HCT116 (cell line): ENCODE measurements around the gene IL36B. TPM values are rescaled to one million over a fixed set of nuclear protein-coding genes. Genes with fewer than 3 reads are reported as not detected.

Experiments used
- ATAC-seq: fragments of 200-7000 bp; cut with Tn5 transposase; 2 replicates; pipeline ENCODE4 v1.9.1; 2020; ENCODE audit warnings: mild to moderate bottlenecking, moderate library complexity
- BruUV-seq: library from RNA; stranded (reverse); fragments of 400-500 nt; replicated peaks from 2 replicates; lab custom pipeline; 2021; lab: Mats Ljungman, UMichigan
- CTCF ChIA-PET: fragments of 300-600 bp; sonication (Branson Sonifier 250); formaldehyde crosslinking; loops from one replicate; lab custom pipeline; 2021; ENCODE audit warnings: antibody characterized with exemption; lab: Charles Lee
- POLR2A ChIA-PET: fragments of 300-600, 350-600 bp; sonication (Branson Sonifier 250); formaldehyde crosslinking; loops from one replicate; lab custom pipeline; 2021; ENCODE audit warnings: antibody characterized with exemption; lab: Charles Lee
- RAD21 ChIA-PET, 2 experiments: fragments of 300-600 bp; sonication (Branson Sonifier 250); formaldehyde crosslinking; loops; one replicate each; lab custom pipeline; 2023; ENCODE audit warnings: low total read pairs in 2 of 2; ENCODE audit not compliant: uncharacterized antibody in 2 of 2, unreplicated experiment in 2 of 2, low non-redundant PET in 1 of 2; lab: Charles Lee
- DNase-seq: peaks from one replicate; pipeline ENCODE4 v3.0.0-alpha.2; 2010; ENCODE audit warnings: low read depth, low spot score
- H2AFZ ChIP-seq: fragments of 200-600 bp; shearing (Covaris generic), sonication (generic); 2 replicates; pipeline ENCODE4 v1.6.1; 2017; ENCODE audit warnings: low read depth, mixed run types, mixed read lengths, antibody characterized with exemption, low read length; ENCODE audit not compliant: poor library complexity, severe bottlenecking
- H3K27ac ChIP-seq: 2 replicates; pipeline ENCODE4 v1.5.1; 2012; ENCODE audit warnings: low read depth, low read length
- H3K27me3 ChIP-seq: fragments of 200-600 bp; sonication (generic); 2 replicates; pipeline ENCODE4 v1.6.1; 2016; ENCODE audit warnings: mixed run types, low read length, mixed read lengths; ENCODE audit not compliant: insufficient read depth
- H3K36me3 ChIP-seq, 2 experiments: fragments of 200-500 bp in 1 of 2; fragments of 200-600 bp in 1 of 2; sonication (Bioruptor generic) in 1 of 2; sonication (generic) in 1 of 2; 2 replicates each; pipeline versions ENCODE4 v1.5.1 to v1.6.1; 2014 to 2016; ENCODE audit warnings: low read length in 2 of 2, inconsistent platforms in 1 of 2, mixed read lengths in 1 of 2, mixed run types in 1 of 2; ENCODE audit not compliant: insufficient read depth in 2 of 2, control insufficient read depth in 1 of 2
- H3K4me1 ChIP-seq, 2 experiments: fragments of 200-600 bp in 1 of 2; sonication (generic) in 1 of 2; 2 replicates each; pipeline versions ENCODE4 v1.5.1 to v1.6.1; 2012 to 2017; ENCODE audit warnings: low read length in 2 of 2, inconsistent platforms in 1 of 2, mild to moderate bottlenecking in 1 of 2, mixed read lengths in 1 of 2, mixed run types in 1 of 2, moderate library complexity in 1 of 2; ENCODE audit not compliant: insufficient read depth in 2 of 2, control insufficient read depth in 1 of 2
- H3K4me2 ChIP-seq: fragments of 200-600 bp; sonication (generic); 2 replicates; pipeline ENCODE4 v1.6.1; 2017; ENCODE audit warnings: mixed run types, low read length, mixed read lengths
- H3K4me3 ChIP-seq, 2 experiments: fragments of 200-600 bp in 1 of 2; sonication (generic) in 1 of 2; replicated peaks in 1 of 2; 2 replicates each; pipeline ENCODE4 v1.5.1; 2011 to 2016; ENCODE audit warnings: low read length in 2 of 2, control low read depth in 1 of 2, low read depth in 1 of 2, mild to moderate bottlenecking in 1 of 2, mixed read lengths in 1 of 2, mixed run types in 1 of 2
- H3K79me2 ChIP-seq: fragments of 200-600 bp; sonication (generic); 2 replicates; pipeline ENCODE4 v1.6.1; 2017; ENCODE audit warnings: mild to moderate bottlenecking, mixed run types, low read length, moderate library complexity, mixed read lengths; ENCODE audit not compliant: insufficient read depth
- H3K9ac ChIP-seq: fragments of 200-600 bp; sonication (generic); 2 replicates; pipeline ENCODE4 v1.6.1; 2016; ENCODE audit warnings: low read length, mixed read lengths
- H3K9me2 ChIP-seq: fragments of 200-600 bp; sonication (generic), shearing (Covaris generic); 2 replicates; pipeline ENCODE4 v1.6.1; 2017; ENCODE audit warnings: mixed run types, mild to moderate bottlenecking, moderate library complexity; ENCODE audit not compliant: insufficient read depth
- H3K9me3 ChIP-seq, 2 experiments: fragments of 200-500 bp in 1 of 2; fragments of 200-600 bp in 1 of 2; sonication (Bioruptor generic) in 1 of 2; sonication (generic) in 1 of 2; 2 replicates each; pipeline ENCODE4 v1.6.1; 2014 to 2017; ENCODE audit warnings: low read length in 2 of 2, mixed read lengths in 2 of 2, inconsistent platforms in 1 of 2, low read depth in 1 of 2, mild to moderate bottlenecking in 1 of 2, mixed run types in 1 of 2, moderate library complexity in 1 of 2; ENCODE audit not compliant: control insufficient read depth in 1 of 2, insufficient read depth in 1 of 2
- H4K20me1 ChIP-seq: fragments of 200-600 bp; sonication (generic), shearing (Covaris generic); 2 replicates; pipeline ENCODE4 v1.6.1; 2017; ENCODE audit warnings: mixed run types, mild to moderate bottlenecking, moderate library complexity; ENCODE audit not compliant: insufficient read depth
- CBX3 ChIP-seq: IDR thresholded peaks from 2 replicates; pipeline ENCODE4 v1.6.1; 2012; ENCODE audit warnings: low read depth
- CTCF ChIP-seq, 3 experiments: fragments of 200-600 bp in 1 of 3; sonication (generic) in 1 of 3; IDR thresholded peaks in 2 of 3; conservative IDR thresholded peaks in 1 of 3; 2 replicates each; pipeline ENCODE4 v1.5.1; 2012 to 2017; ENCODE audit warnings: low read depth in 2 of 3, low read length in 2 of 3, antibody characterized with exemption in 1 of 3, borderline replicate concordance in 1 of 3, control low read depth in 1 of 3, mild to moderate bottlenecking in 1 of 3, mixed read lengths in 1 of 3, mixed run types in 1 of 3, moderate library complexity in 1 of 3; ENCODE audit not compliant: insufficient read depth in 1 of 3
- EGR1 ChIP-seq: IDR thresholded peaks from 2 replicates; pipeline ENCODE4 v1.6.1; 2012; ENCODE audit warnings: low read depth
- EZH2phosphoT487 ChIP-seq: fragments of 200-600 bp; IDR thresholded peaks from 2 replicates; pipeline ENCODE4 v1.6.1; 2018; ENCODE audit warnings: antibody characterized with exemption, borderline replicate concordance
- FOSL1 ChIP-seq: IDR thresholded peaks from 2 replicates; pipeline ENCODE4 v1.6.1; 2012; ENCODE audit warnings: low read depth
- JUND ChIP-seq: IDR thresholded peaks from 2 replicates; pipeline ENCODE4 v1.6.1; 2012
- MAX ChIP-seq: IDR thresholded peaks from 2 replicates; pipeline ENCODE4 v1.6.1; 2012
- POLR2A ChIP-seq: IDR thresholded peaks from 2 replicates; pipeline ENCODE4 v1.7.0; 2011; ENCODE audit warnings: borderline replicate concordance; ENCODE audit not compliant: insufficient read depth, insufficient read length; ENCODE audit errors: extremely low read depth
- POLR2AphosphoS5 ChIP-seq: IDR thresholded peaks from 2 replicates; pipeline ENCODE4 v1.6.1; 2011; ENCODE audit warnings: mild to moderate bottlenecking, low read depth, low read length, moderate library complexity
- RAD21 ChIP-seq: IDR thresholded peaks from 2 replicates; pipeline ENCODE4 v1.6.1; 2012; ENCODE audit warnings: low read depth, mild to moderate bottlenecking
- REST ChIP-seq: IDR thresholded peaks from 2 replicates; pipeline ENCODE4 v1.6.1; 2012; ENCODE audit warnings: low read depth
- SIN3A ChIP-seq: IDR thresholded peaks from 2 replicates; pipeline ENCODE4 v1.6.1; 2012; ENCODE audit warnings: low read depth
- TCF7L2 ChIP-seq: IDR thresholded peaks from 2 replicates; pipeline ENCODE4 v1.7.0; 2011; ENCODE audit warnings: borderline replicate concordance, inconsistent platforms; ENCODE audit not compliant: insufficient read depth, insufficient read length; ENCODE audit errors: extremely low read depth
- YY1 ChIP-seq: IDR thresholded peaks from 2 replicates; pipeline ENCODE4 v1.6.1; 2011; ENCODE audit warnings: low read length, low read depth, moderate library complexity, mild to moderate bottlenecking; ENCODE audit not compliant: insufficient replicate concordance; ENCODE audit errors: extremely low read depth
- ZFX ChIP-seq: fragments of 450-650 bp; IDR thresholded peaks from 2 replicates; pipeline ENCODE4 v1.6.1; 2017
- ZNF274 ChIP-seq: fragments of 200-500 bp; sonication (Bioruptor generic); IDR thresholded peaks from 2 replicates; pipeline ENCODE4 v1.6.1; 2014; ENCODE audit warnings: mild to moderate bottlenecking, low read depth, low read length, inconsistent platforms
- intact Hi-C: fragments of 100-400 bp; cut with micrococcal nuclease; formaldehyde crosslinking; loops from 2 replicates; pipeline ENCODE4 v1.10.0; 2022
- total RNA-seq: library from RNA; stranded (reverse); gene quantifications from one replicate; pipeline ENCODE4 v1.2.1, GENCODE V29; 2021; ENCODE audit not compliant: unreplicated experiment

Gene IL36B
- total RNA-seq, 1 experiment from 2014 or later = not detected

GRCh38 chr2:113075600-113075999 lies 22.9 kb upstream of the IL36B start:
- H4K20me1 ChIP-seq = no peaks in the 10 kb centered on the region
- no peak overlapping the region for H2AFZ ChIP-seq
- no peak overlapping the region for H3K4me2 ChIP-seq
- H3K36me3 ChIP-seq = no peaks in the 10 kb centered on the region
- CTCF ChIA-PET = interaction anchor here (1.0 to 1.1 kb wide), 2 partner anchors 63 to 123 kb away, joined by 3 read pairs; no protein-coding TSS in a partner anchor
- intact Hi-C loops = no loop called here
- no peaks in the 10 kb centered on the region for H3K27me3 ChIP-seq
- RAD21 ChIA-PET = no interaction called here
- DNase-seq (no peak), ATAC-seq (no peak)
- TF ChIP-seq REST = no peak
- no peak for TF ChIP-seq ZFX
- TF ChIP-seq SIN3A = no peak
- no peak for TF ChIP-seq ZNF274
- TF ChIP-seq YY1 = no peak
- TF ChIP-seq EZH2phosphoT487 = no peak
- no peak for TF ChIP-seq EGR1
- no peak for TF ChIP-seq POLR2AphosphoS5
- no peak for TF ChIP-seq CBX3
- TF ChIP-seq FOSL1 = no peak
- TF ChIP-seq TCF7L2 = no peak
- no peak for TF ChIP-seq CTCF (IDR thresholded peaks at IDR 0.05 in 2 of 3, conservative IDR thresholded peaks at IDR 0.05 in 1 of 3; ENCODE audit: borderline replicate concordance in 1 of 3, insufficient read depth in 1 of 3, low read depth in 2 of 3, low read length in 2 of 3)
- TF ChIP-seq RAD21 = no peak
- TF ChIP-seq MAX = no peak
- TF ChIP-seq POLR2A = no peak
- TF ChIP-seq JUND = no peak
- no peaks in the 10 kb centered on the region for H3K9me2 ChIP-seq
- no peak overlapping the region for H3K4me3 ChIP-seq
- H3K27ac ChIP-seq = no peak overlapping the region
- no peaks in the 10 kb centered on the region for H3K79me2 ChIP-seq
- no peaks in the 10 kb centered on the region for H3K9me3 ChIP-seq
- BruUV-seq = no TSS peak
- H3K9ac ChIP-seq = no peak overlapping the region
- peaks cover 12 to 26% of the 10 kb centered on the region in 2 experiments for H3K4me1 ChIP-seq
- POLR2A ChIA-PET = no interaction called here
